ENCODE data around the gene RDH13. TPM values are rescaled to one million over a fixed set of nuclear protein-coding genes. Genes with fewer than 3 reads are reported as not detected.
"Not testable (repeated sequence)": the region's sequence is repeated elsewhere in the genome, so short reads cannot be mapped to it uniquely, and the experiment has no call there.

RDH13 gene
- total RNA-seq, 1 donor, result 6.8 TPM

DNA sequence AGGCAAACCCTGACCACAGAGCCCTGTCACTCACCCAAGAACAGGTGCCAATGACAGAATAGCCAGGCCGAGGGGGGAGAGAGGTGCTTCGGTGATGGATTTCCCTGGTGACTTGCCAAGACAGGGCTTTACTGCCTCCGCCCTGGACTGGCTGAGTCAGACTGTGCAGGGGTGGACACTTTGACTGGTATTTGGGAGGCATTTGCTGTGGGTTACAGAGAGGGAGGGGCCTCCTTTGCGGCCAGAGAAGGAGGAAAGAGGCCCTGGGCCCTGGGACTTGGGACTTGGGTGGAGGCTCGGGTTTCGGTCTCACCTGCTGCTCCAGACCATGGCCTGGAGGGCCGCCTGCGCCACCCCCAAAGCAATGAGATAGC is 8.2 kb upstream of the RDH13 start:
- H3K27me3 ChIP-seq (ENCODE audit: insufficient read depth, low read length), result peaks cover 38% of the 10 kb centered on the region
- peaks cover 12% of the 10 kb centered on the region for H3K4me1 ChIP-seq (ENCODE audit: insufficient read depth, low read length)
- H3K9me3 ChIP-seq (ENCODE audit: low read depth, low read length), result no peaks in the 10 kb centered on the region
- no peak overlapping the region for H3K4me3 ChIP-seq (ENCODE audit: low read length)

GRCh38 chr19:55070466-55071128 is 7.6 kb upstream of the RDH13 start:
- H3K27me3 ChIP-seq (ENCODE audit: insufficient read depth, low read length), result peaks cover 38% of the 10 kb centered on the region
- peaks cover 10% of the 10 kb centered on the region for H3K4me1 ChIP-seq (ENCODE audit: insufficient read depth, low read length)
- no peak overlapping the region for H3K4me3 ChIP-seq (ENCODE audit: low read length)
- no peaks in the 10 kb centered on the region for H3K9me3 ChIP-seq (ENCODE audit: low read depth, low read length)

GRCh38 chr19:55069865-55070197 is 6.9 kb upstream of the RDH13 start:
- H3K27me3 ChIP-seq (ENCODE audit: insufficient read depth, low read length), result peaks cover 38% of the 10 kb centered on the region
- H3K9me3 ChIP-seq (ENCODE audit: low read depth, low read length), result no peaks in the 10 kb centered on the region
- H3K4me3 ChIP-seq (ENCODE audit: low read length), result no peak overlapping the region
- H3K4me1 ChIP-seq (ENCODE audit: insufficient read depth, low read length), result peaks cover 8% of the 10 kb centered on the region

- no peaks in the 10 kb centered on the region for H3K9me3 ChIP-seq (ENCODE audit: low read depth, low read length)
- no peak overlapping the region for H3K4me3 ChIP-seq (ENCODE audit: low read length)
- peaks cover 8% of the 10 kb centered on the region for H3K4me1 ChIP-seq (ENCODE audit: insufficient read depth, low read length)
- peaks cover 38% of the 10 kb centered on the region for H3K27me3 ChIP-seq (ENCODE audit: insufficient read depth, low read length)
Measured at GRCh38 chr19:55068950-55069864, 6.3 kb upstream of the RDH13 start.

DNA sequence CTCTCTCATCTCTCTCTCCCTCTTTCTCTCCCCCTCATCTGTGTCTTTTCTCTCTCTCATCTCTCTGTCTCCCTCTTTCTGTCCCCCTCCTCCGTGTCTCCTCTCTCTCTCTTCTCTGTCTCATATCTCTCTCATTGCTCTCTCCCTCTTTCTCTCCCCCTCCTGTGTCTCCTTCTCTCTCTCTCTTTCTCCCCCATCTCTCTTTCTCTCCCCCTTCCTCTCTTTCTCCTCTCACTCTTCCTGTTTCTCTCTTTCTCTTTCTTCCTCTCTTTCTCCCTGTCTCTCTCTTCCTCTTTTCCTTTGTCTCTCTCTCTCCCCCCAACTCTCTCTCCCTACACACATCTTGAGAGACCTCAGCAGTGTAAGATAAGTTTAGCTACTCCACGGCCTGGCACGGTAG is 4.9 kb upstream of the RDH13 start:
- peaks cover 38% of the 10 kb centered on the region for H3K27me3 ChIP-seq (ENCODE audit: insufficient read depth, low read length)
- no peak overlapping the region for H3K4me3 ChIP-seq (ENCODE audit: low read length)
- H3K4me1 ChIP-seq (ENCODE audit: insufficient read depth, low read length), result peaks cover 8% of the 10 kb centered on the region
- no peaks in the 10 kb centered on the region for H3K9me3 ChIP-seq (ENCODE audit: low read depth, low read length)

GRCh38 chr19:55066107-55066709 is 3.3 kb upstream of the RDH13 start:
- no peaks in the 10 kb centered on the region for H3K9me3 ChIP-seq (ENCODE audit: low read depth, low read length)
- peaks cover 23% of the 10 kb centered on the region for H3K4me1 ChIP-seq (ENCODE audit: insufficient read depth, low read length)
- no peak overlapping the region for H3K4me3 ChIP-seq (ENCODE audit: low read length)
- peaks cover 33% of the 10 kb centered on the region for H3K27me3 ChIP-seq (ENCODE audit: insufficient read depth, low read length)

DNA sequence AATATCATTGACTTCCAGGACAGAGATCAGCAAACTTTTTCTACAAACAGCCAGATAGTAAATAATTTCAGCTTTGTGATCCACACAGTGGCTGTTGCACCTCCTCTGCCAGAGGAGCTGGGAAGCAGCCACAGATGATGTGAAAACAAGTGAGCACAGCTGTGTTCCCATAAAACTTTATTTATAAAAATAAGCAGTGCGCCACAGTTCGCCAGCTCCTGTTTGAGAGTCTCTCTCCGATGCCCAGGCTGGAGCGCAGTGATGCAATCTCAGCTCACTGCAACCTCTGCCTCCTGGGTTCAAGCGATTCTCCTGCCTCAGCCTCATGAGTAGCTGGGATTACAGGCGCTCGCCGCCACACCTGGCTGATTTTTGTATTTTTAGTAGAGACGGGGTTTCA is 2.6 kb upstream of the RDH13 start:
- H3K4me3 ChIP-seq (ENCODE audit: low read length); H3K9me3 ChIP-seq (ENCODE audit: low read depth, low read length): not testable (repeated sequence)
- Histone ChIP-seq H3K4me1 (ENCODE audit: insufficient read depth, low read length) (peaks cover 23% of the 10 kb centered on the region), H3K27me3 (ENCODE audit: insufficient read depth, low read length) (peaks cover 28% of the 10 kb centered on the region)

GRCh38 chr19:55063492-55063843 is 520 bp upstream of the RDH13 start:
- Histone ChIP-seq H3K27me3 (ENCODE audit: insufficient read depth, low read length) (peaks cover 12% of the 10 kb centered on the region), H3K9me3 (ENCODE audit: low read depth, low read length) (no peaks in the 10 kb centered on the region), H3K4me3 (ENCODE audit: low read length) (no peak overlapping the region), H3K4me1 (ENCODE audit: insufficient read depth, low read length) (peaks cover 14% of the 10 kb centered on the region)

DNA sequence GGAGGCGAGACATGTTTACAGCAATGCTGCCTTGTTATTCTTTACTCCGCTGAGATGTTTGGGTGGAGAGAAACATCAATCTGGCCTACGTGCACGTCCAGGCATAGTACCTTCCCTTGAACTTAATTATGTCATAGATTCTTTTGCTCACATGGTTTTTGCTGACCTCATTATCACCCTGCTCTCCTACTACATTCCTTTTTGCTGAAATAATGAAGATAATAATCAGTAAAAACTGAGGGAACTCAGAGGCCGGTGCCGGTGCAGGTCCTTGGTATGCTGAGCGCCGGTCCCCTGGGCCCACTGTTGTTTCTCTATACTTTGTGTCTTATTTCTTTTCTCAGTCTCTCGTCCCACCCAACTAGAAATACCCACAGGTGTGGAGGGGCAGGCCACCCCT is 2.7 kb downstream of the RDH13 start:
- not testable (repeated sequence) for H3K4me3 ChIP-seq (ENCODE audit: low read length); H3K27me3 ChIP-seq (ENCODE audit: insufficient read depth, low read length); H3K9me3 ChIP-seq (ENCODE audit: low read depth, low read length)
- peaks cover 14% of the 10 kb centered on the region for H3K4me1 ChIP-seq (ENCODE audit: insufficient read depth, low read length)

- no peak overlapping the region for H3K4me3 ChIP-seq (ENCODE audit: low read length)
Measured at GRCh38 chr19:55058781-55059610, 4.0 kb downstream of the RDH13 start.

GRCh38 chr19:55056827-55057226 is 6.1 kb downstream of the RDH13 start:
- H3K4me1 ChIP-seq (ENCODE audit: insufficient read depth, low read length), result peaks cover 5% of the 10 kb centered on the region
- H3K9me3 ChIP-seq (ENCODE audit: low read depth, low read length), result no peaks in the 10 kb centered on the region
- H3K27me3 ChIP-seq (ENCODE audit: insufficient read depth, low read length), result no peaks in the 10 kb centered on the region
- H3K4me3 ChIP-seq (ENCODE audit: low read length), result no peak overlapping the region

More at GRCh38 chr19:55058781-55059610, 4.0 kb downstream of the RDH13 start:
- Histone ChIP-seq H3K27me3 (ENCODE audit: insufficient read depth, low read length) (no peaks in the 10 kb centered on the region), H3K9me3 (ENCODE audit: low read depth, low read length) (no peaks in the 10 kb centered on the region), H3K4me1 (ENCODE audit: insufficient read depth, low read length) (peaks cover 14% of the 10 kb centered on the region)

DNA sequence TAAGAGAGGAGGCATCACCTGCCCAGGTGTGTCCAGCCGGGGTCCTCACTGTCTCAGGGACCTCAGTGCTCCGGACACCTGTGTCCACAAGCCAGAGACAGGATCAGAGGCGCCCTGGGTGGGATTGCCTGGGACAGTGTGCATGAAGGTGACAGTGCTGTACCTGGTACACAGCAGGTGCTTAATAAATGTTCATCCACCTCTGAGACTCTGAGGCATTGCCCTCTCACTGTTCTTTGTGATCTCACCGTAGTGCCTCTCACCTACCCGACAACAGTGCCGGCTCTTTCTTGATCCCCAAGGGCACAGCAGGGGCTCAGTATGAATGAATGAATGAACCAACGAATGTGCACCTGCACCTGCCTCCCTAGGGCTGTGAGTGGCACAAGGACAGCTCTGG is 9.2 kb downstream of the RDH13 start:
- H3K4me1 ChIP-seq (ENCODE audit: insufficient read depth, low read length), result no peaks in the 10 kb centered on the region
- no peaks in the 10 kb centered on the region for H3K27me3 ChIP-seq (ENCODE audit: insufficient read depth, low read length)
- no peaks in the 10 kb centered on the region for H3K9me3 ChIP-seq (ENCODE audit: low read depth, low read length)
- H3K4me3 ChIP-seq (ENCODE audit: low read length), result no peak overlapping the region

DNA sequence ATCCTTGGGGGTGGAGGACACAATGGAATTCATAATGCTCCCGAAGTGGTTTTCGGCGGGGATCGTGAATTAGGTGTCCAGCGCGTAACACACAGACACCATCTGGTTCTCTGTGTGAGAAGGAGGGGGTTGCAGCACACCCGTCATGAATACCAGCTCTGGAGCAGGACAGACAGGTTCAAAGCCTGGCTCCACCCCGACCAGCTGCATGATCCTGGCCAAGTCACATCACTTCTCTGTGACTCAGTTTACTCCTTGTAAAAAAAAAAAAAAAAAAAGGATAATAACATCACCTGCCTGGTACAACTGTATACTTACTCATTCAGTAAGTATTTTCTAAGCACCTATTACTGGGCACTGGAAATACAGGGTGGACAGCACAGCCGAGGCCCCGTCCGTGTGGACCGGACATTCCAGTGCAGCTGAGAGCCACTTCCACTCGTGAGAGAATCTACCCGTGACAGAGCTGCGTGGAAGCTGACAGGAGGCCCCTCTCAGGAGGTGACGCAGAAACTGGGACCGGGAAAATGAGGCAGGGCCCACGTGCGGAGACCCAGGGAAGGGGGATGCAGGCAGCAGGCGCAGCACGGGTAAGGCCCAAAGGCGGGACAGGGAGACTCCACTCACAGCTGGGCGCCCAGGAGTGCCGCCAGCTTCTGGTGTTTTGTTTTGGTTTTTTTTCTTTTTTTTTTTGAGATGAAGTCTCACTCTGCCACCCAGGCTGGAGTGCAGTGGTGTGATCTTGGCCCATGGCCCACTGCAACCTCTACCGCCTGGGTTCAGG is 12.0 kb downstream of the RDH13 start:
- no peaks in the 10 kb centered on the region for H3K4me1 ChIP-seq (ENCODE audit: insufficient read depth, low read length)
- no peaks in the 10 kb centered on the region for H3K9me3 ChIP-seq (ENCODE audit: low read depth, low read length)
- H3K4me3 ChIP-seq (ENCODE audit: low read length), result no peak overlapping the region
- no peaks in the 10 kb centered on the region for H3K27me3 ChIP-seq (ENCODE audit: insufficient read depth, low read length)

- no peak overlapping the region for H3K4me3 ChIP-seq (ENCODE audit: low read length)
- H3K4me1 ChIP-seq (ENCODE audit: insufficient read depth, low read length), result no peaks in the 10 kb centered on the region
- H3K27me3 ChIP-seq (ENCODE audit: insufficient read depth, low read length), result no peaks in the 10 kb centered on the region
- H3K9me3 ChIP-seq (ENCODE audit: low read depth, low read length), result no peaks in the 10 kb centered on the region
Measured at GRCh38 chr19:55048446-55048845, 14.5 kb downstream of the RDH13 start.
